NCI-H1694 treated with DMSO at 0.1 percent for 48 hours (cell line): ENCODE measurements around the gene CALML3.

Source experiments
- DNase-seq: peaks from one replicate; lab custom pipeline; 2025; lab: John Stamatoyannopoulos, UW

The CALML3 gene

GRCh38 chr10:5538892-5539651 is 14.3 kb downstream of the CALML3 start:
- no peak for DNase-seq

- no peak for DNase-seq
These were observed 15.3 kb downstream of the CALML3 start for GRCh38 chr10:5540080-5540479.

GRCh38 chr10:5540891-5541290 is 16.1 kb downstream of the CALML3 start:
- no peak for DNase-seq

- no peak for DNase-seq
These were observed 17.3 kb downstream of the CALML3 start for GRCh38 chr10:5542100-5542499.

- no peak for DNase-seq
These were observed 18.9 kb downstream of the CALML3 start for GRCh38 chr10:5543623-5544022.

GRCh38 chr10:5544216-5544805 is 19.6 kb downstream of the CALML3 start:
- no peak for DNase-seq

- DNase-seq: no peak
These were observed 20.2 kb downstream of the CALML3 start for GRCh38 chr10:5545011-5545410.

- no peak for DNase-seq
These were observed 20.6 kb downstream of the CALML3 start for GRCh38 chr10:5545426-5545777.

GRCh38 chr10:5545778-5546710 is 21.3 kb downstream of the CALML3 start:
- DNase-seq: no peak

- DNase-seq: no peak
These were observed 22.3 kb downstream of the CALML3 start for GRCh38 chr10:5546891-5547680.

GRCh38 chr10:5547681-5547930 is 22.8 kb downstream of the CALML3 start:
- DNase-seq: no peak

- DNase-seq: no peak
These were observed 23.3 kb downstream of the CALML3 start for GRCh38 chr10:5547931-5548660.

- DNase-seq: no peak
These were observed 24.9 kb downstream of the CALML3 start for GRCh38 chr10:5549462-5550249.

GRCh38 chr10:5550250-5550545 is 25.4 kb downstream of the CALML3 start:
- no peak for DNase-seq

- no peak for DNase-seq
These were observed 26.1 kb downstream of the CALML3 start for GRCh38 chr10:5550621-5551530.

- DNase-seq: no peak
These were observed 27.0 kb downstream of the CALML3 start for GRCh38 chr10:5551531-5552375.

GRCh38 chr10:5552376-5553321 is 27.9 kb downstream of the CALML3 start:
- no peak for DNase-seq
